NB4 (cell line): ENCODE data around the gene UMOD.
"Not testable (repeated sequence)": the region's sequence is repeated elsewhere in the genome, so short reads cannot be mapped to it uniquely, and the experiment has no call there.

Experiments used
- DNase-seq: peaks from one replicate; pipeline ENCODE4 v3.0.0; 2010; ENCODE audit warnings: low read depth
- H3K4me3 ChIP-seq: one replicate; pipeline ENCODE4 v1.5.1; 2011; ENCODE audit warnings: mild to moderate bottlenecking, low read depth, low read length, moderate library complexity
- CTCF ChIP-seq: IDR thresholded peaks from one replicate; pipeline ENCODE4 v1.5.1; 2012; ENCODE audit warnings: low read depth, low read length
- MAX ChIP-seq: IDR thresholded peaks from 2 replicates; pipeline ENCODE4 v1.6.1; 2011; ENCODE audit warnings: low read depth, low read length
- MYC ChIP-seq: IDR thresholded peaks from 2 replicates; pipeline ENCODE4 v1.6.1; 2011; ENCODE audit warnings: low read depth, low read length
- POLR2A ChIP-seq: IDR thresholded peaks from 2 replicates; pipeline ENCODE4 v1.6.1; 2011; ENCODE audit warnings: mild to moderate bottlenecking; ENCODE audit not compliant: insufficient read length; ENCODE audit errors: extremely low read depth

UMOD gene

GRCh38 chr16:20318006-20318405 lies 34.5 kb downstream of the UMOD start:
- DNase-seq: no peak
- TF ChIP-seq CTCF: no peak
- no peak for TF ChIP-seq POLR2A
- TF ChIP-seq MYC: no peak
- TF ChIP-seq MAX: no peak
- H3K4me3 ChIP-seq: no peak overlapping the region

GRCh38 chr16:20317117-20317516 lies 35.4 kb downstream of the UMOD start:
- no peak for TF ChIP-seq POLR2A
- DNase-seq: no peak
- H3K4me3 ChIP-seq: no peak overlapping the region

GRCh38 chr16:20316715-20317114 lies 35.8 kb downstream of the UMOD start:
- DNase-seq: no peak
- TF ChIP-seq MAX (no peak), POLR2A (no peak), MYC (no peak), CTCF (no peak)
- no peak overlapping the region for H3K4me3 ChIP-seq

- no peak for TF ChIP-seq MAX
- no peak for TF ChIP-seq MYC
- TF ChIP-seq POLR2A: no peak
- TF ChIP-seq CTCF: no peak
- H3K4me3 ChIP-seq: no peak overlapping the region
- DNase-seq: no peak
Observed at GRCh38 chr16:20315764-20316163, 36.8 kb downstream of the UMOD start.

- no peak for TF ChIP-seq MYC
- TF ChIP-seq CTCF: no peak
- no peak for TF ChIP-seq POLR2A
- no peak for TF ChIP-seq MAX
- H3K4me3 ChIP-seq: no peak overlapping the region
- DNase-seq: no peak
Observed at GRCh38 chr16:20314575-20314974, 37.9 kb downstream of the UMOD start.

- no peak for TF ChIP-seq MAX
- TF ChIP-seq CTCF: no peak
- no peak for TF ChIP-seq POLR2A
- no peak for TF ChIP-seq MYC
- no peak overlapping the region for H3K4me3 ChIP-seq
- DNase-seq: no peak
Observed at GRCh38 chr16:20313741-20314140, 38.8 kb downstream of the UMOD start.

- DNase-seq, H3K4me3 ChIP-seq: not testable (repeated sequence)
Observed at GRCh38 chr16:20312536-20313095, 39.9 kb downstream of the UMOD start.
